IPS-11a (cell line): ENCODE results near the gene B4GALNT3.
A peak's percentile ranks its signal among the peaks of the same experiment; 100 is the strongest.

Experiments
- H3K4me3 ChIP-seq: one replicate; pipeline ENCODE4 v1.5.1; 2013; ENCODE audit warnings: low read depth, low read length, control low read depth

B4GALNT3 gene

DNA sequence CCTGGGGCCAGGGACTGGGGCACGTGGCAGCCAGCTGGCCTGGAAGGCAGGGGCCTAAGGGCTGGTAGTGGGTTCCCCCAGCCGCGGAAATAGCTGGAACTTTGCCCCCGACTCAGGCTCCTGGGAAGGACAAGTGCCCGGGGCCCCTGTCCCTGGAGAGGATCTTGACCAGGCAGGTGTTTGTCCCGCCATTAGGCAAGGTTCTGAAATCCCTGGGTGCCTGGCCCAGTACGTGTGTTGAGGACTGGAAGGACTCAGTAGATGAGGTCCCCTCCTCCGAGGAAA lies 94.2 kb downstream of the B4GALNT3 start:
- no peak overlapping the region for H3K4me3 ChIP-seq

- no peak overlapping the region for H3K4me3 ChIP-seq
These were observed 96.8 kb downstream of the B4GALNT3 start for GRCh38 chr12:556498-556897.

DNA sequence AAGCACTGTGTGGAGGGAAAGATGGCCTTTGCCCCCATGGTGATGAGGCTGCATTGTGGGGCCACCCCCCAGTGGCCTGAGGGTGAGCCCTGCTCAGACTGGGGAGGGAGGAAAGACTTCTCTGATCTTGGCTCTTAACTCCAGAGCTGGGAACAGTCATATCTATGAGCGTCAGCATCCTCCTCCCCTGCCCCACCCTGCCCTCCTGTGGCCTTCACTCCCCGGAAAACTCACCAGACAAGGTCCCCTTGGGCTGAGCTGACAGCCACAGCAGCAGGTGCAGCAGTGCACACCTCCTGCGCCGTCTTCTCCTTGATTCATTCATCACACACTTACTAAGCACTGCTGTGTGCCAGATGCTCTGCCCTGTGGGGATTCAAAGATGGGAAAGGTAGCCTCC lies 98.8 kb downstream of the B4GALNT3 start:
- no peak overlapping the region for H3K4me3 ChIP-seq

GRCh38 chr12:559208-559905 lies 99.6 kb downstream of the B4GALNT3 start:
- no peak overlapping the region for H3K4me3 ChIP-seq

DNA sequence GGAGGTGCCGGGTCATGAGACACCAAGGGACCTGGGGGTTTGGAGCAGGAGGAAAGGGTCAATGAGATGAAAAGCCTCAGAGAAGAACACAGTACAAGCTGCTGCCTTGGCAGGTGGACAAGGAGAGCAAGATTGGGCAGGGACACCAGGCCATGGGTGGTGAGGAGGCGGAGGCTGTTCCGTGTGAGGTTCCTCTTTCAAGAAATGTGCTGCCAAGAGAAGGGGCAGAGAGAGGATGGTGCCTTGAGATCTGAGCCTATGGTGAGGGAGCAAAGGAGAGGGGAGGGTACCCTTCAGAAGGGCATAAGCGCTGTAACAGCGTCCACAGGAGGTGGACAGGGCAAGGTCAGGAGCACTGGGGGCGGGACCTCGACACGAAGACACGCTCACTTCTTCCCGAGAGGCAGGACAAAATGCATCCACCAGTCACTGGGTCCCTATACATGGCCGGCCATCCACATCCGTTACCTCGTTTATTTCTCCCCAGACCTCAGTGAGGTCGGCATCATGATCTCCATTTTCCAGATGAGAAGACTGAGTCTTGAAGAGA lies 100.2 kb downstream of the B4GALNT3 start:
- no peak overlapping the region for H3K4me3 ChIP-seq

DNA sequence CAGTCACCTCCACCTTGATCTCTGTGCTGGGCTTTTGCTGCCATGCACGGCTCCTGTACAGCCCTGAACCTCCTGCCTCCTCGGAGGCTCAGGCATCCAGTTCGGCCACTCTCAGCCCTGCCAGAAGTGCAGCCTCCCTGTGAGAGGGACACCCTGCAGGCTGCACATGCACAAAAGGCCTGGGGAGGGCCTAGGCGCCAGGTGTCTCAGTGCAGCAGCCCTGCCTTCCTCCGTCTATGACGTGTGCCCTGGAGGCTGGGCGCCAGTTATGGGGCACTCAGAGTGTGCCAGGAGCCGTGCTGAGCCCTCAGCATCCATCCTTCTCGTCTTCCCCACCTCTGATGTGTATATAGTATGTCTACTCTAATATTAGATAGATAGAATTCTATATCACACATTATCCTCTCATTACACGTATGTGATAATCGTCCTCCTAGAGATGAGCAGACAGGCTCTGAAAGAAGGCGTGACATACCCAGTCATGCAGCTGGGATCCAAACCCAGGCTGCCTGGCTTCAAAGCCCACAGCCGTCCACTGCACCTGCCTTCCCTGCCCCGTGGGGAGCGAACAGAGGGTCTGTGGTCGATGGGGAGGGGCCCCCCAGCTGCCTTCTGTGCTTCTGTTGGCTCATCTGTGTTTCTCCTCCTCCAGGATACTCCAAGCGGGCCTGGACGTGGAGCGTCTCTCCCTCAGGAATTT lies 101.1 kb downstream of the B4GALNT3 start:
- H3K4me3 ChIP-seq: no peak overlapping the region

- H3K4me3 ChIP-seq: no peak overlapping the region
These were observed 101.6 kb downstream of the B4GALNT3 start for GRCh38 chr12:561391-561705.

GRCh38 chr12:561908-562593 lies 102.3 kb downstream of the B4GALNT3 start:
- H3K4me3 ChIP-seq: no peak overlapping the region

- no peak overlapping the region for H3K4me3 ChIP-seq
These were observed 102.9 kb downstream of the B4GALNT3 start for GRCh38 chr12:562634-563033.

DNA sequence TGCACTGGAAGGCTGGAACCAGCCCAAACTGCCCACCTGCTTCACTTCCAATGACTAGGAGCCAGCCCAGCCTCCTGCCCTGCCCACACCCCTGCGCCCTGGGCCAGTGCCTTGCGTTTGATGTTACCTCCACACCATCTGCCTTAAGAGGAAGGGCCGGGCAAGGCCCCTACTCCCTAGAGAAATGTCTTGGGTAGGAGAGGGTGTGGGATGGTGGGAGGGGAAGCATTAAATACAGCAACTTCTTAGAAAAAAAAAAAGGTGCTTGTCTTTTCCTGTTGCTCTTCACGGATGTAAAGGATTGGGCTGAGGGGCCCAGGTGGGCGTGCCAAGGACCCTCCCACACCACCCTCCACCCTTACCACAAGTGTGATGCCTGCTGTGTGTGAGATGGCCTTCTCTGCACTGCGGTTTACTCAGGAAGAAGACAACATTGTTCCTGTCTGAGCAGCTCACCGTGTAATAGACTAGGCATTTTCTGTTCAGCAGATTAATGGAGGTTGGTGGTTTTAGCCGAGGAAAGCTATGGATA lies 103.6 kb downstream of the B4GALNT3 start:
- H3K4me3 ChIP-seq: no peak overlapping the region

DNA sequence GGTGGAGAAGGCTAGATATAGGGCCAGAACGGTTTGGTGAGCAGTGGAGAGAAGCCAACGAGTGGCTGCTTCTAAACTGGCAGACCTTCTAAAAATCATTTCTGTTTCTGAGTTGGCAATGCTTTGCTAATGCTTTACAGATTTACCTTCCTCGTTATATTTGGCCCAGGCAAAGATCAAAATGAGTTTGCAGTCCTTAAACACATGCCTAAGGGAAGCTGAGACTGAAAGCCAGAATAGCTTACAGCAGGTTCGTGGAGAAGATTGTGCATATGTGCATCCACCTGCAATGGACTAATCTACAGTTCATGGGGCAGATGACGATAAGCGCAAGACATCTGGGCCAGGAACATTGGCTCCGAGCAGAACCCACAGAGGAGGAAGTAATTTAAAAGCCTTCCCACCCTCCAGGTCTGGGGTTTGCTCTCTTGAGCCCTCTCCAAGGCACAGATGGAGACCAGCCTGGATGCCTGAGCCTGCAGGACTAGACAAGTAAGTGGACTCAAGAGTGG lies 104.1 kb downstream of the B4GALNT3 start:
- no peak overlapping the region for H3K4me3 ChIP-seq

DNA sequence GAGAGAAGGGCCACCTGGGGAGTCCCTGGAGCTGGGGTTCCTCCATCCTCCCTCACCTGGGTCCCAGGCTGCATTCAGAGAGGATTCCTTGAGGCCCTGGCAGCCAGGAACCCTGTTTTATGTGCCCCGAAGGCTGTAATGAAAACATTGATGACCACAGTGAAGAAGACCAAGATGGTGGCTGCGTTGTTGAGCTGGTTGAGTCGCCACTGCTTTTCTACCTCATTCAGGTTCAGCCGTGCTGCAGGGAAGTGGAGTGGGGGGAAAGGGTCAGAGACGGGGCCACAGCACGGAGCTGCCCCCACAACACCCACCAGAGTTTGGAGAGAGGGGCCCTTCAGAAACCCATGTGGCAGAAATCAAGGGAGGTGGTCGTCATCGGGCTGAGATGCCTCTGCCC lies 105.4 kb downstream of the B4GALNT3 start:
- H3K4me3 ChIP-seq: no peak overlapping the region

DNA sequence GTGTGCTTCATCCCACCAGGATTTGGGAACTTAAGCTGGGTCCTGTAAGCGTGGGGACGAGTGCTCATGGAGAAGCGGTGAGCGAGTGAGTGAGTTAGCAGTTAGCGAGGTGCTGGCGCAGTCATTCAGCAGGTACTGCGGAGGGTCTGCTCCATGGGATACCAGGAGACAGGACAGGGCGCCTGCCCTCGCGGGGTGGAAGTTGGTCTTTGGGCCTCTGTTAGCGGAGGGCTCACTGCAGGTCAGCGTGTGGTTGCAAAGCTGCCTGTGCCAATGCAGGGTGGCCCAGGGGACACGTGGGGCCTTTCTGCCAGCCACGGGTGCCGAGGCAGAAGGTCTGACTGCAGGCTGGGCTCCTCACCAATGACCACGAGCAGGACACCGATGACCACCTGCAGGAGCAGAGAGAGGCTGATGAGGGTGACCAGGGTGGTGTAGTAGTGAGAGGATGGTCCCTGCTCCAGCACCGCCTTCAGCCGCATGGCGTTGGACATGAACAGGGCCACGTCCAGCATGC lies 105.9 kb downstream of the B4GALNT3 start:
- no peak overlapping the region for H3K4me3 ChIP-seq

- H3K4me3 ChIP-seq: no peak overlapping the region
These were observed 108.7 kb downstream of the B4GALNT3 start for GRCh38 chr12:568486-568885.

GRCh38 chr12:569091-569676 lies 109.4 kb downstream of the B4GALNT3 start:
- no peak overlapping the region for H3K4me3 ChIP-seq

DNA sequence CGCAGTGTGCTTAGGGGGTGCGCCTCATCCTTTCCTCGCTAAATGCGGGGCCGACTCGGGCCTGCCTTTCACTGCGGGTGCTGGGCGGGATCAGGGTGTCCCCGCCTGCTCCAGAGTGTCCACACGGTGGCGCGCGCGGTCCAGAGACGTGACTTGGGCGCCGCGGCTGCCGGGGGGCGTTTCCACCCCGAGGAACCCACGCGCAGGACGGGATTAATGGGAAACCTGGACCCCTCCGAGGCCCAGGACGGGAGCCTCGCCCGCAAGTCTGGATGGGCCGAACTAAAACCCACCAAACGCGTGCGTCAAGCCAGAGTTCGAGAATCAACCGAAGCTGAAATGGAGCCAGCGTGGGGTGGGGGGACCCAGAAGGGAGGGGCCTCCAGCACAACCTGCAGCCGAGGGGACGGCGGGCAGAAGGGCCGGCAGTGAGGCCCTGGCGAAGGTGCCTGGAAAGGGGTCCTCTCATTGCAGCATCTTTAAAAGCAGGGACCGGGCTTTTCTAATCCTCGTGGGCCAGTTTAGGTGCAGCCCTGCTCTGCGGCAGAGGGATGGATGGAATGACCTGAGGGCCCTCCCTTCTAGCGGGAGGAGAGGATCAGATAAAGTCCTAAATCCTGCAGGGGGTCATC lies 110.2 kb downstream of the B4GALNT3 start:
- H3K4me3 ChIP-seq: peak overlapping the region; percentile 65

GRCh38 chr12:570435-570920 lies 110.7 kb downstream of the B4GALNT3 start:
- H3K4me3 ChIP-seq: peak overlapping the region; percentile 65

GRCh38 chr12:570921-571794 lies 111.4 kb downstream of the B4GALNT3 start:
- H3K4me3 ChIP-seq: peak overlapping the region; percentile 65

DNA sequence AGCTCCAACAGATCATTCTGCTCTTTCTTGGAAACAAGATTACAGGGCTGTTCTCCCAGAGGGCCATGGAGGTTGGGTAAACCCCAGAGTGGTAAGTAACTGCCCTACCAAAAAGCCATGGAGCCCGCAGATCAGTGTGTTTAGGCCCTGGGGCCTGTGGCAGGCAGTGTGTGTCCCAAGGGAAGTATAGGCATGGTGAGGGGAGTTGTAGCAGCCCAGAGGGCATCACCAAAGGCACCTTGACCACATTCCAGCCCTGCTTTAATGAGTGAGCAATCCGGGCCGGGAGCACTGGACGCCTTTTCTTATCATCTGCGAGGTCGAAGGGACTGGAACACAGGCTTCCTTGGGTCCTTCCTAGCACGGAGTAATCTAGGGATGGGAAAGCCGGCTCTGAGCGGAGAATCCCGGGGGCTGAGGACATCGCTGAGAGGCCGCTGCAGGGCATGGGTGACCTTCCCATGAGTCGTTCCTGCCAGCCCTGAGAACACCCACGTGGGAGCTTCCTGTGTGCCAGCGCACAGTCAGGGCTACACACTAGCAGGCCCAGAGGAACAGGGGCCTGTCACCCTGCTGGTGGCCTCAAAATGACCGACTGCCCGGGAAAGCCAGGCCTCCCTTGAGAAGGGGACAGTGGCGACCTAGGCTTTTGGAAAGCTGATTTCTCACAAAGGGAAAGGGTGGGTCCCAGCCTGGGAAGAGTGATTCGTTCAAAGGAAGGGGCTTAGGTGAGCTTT lies 112.2 kb downstream of the B4GALNT3 start:
- no peak overlapping the region for H3K4me3 ChIP-seq
